Fibroblast of skin of abdomen (primary cell): ENCODE data around the gene SPAG5.

Source experiments
- DNase-seq: peaks from one replicate; pipeline ENCODE4 v3.0.0-alpha.2; 2013

SPAG5 gene

GRCh38 chr17:28571361-28572122, 27.3 kb downstream of the SPAG5 start, which contains the start of gene PIGS:
PIGS (minus strand) TSS chr17:28571524; CDS start chr17:28571496, 28 bp downstream.
- DNase-seq, result peak; percentile 87

DNA sequence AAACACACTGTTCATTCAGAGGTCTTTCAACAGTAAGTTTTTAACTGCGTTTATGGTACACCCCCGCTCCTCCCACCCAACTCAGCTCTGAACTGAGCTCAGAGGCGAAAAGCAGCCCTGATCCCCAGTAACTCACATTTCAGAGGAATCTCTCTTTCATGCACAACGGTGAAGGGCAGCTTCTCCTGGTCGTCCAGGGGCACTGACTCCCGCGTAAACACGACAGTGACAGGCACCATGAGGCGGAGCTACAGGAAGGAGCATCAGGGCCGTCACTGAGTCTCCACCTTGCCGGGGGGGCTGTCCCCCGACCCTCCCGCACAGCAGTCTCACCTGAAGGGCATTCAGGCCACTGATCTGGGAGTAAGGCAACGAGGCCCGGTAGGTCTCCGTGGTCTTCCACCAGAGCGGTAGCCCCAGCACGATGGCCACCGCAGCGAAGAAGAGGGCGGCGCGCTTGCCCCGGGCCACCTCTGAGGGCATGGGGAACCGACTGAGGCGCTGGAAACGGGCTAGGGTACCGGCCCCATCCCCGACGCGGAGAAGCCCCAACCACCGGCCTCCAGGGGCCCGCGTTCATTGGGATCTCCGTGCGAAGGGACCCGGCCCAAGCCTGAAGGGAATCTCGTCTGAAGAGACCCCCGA, 28.0 kb downstream of the SPAG5 start:
- no peak for DNase-seq

GRCh38 chr17:28569446-28569845, 29.4 kb downstream of the SPAG5 start:
- DNase-seq, result no peak

- DNase-seq, result no peak
These were observed 31.2 kb downstream of the SPAG5 start for GRCh38 chr17:28567604-28568003.

DNA sequence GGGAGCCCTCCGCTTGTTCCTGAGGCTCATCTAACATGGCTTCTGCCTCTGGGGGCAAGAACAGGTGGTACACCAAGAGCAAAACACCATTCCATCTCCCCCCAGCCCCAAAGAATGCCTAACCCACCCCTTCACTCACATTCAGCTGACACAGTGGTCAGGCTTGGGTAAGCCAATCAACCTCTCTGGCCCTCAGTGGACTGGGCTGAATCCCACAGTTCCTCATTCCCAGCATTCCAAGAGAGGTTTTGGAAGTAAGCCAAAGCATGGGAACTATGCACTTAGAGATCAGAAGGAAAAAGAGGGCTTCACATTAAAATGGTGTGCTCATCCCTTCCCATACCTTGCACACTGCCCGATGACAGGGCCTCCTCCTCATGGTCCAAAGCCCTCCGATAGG, 35.4 kb downstream of the SPAG5 start:
- DNase-seq, result peak; percentile 77

DNA sequence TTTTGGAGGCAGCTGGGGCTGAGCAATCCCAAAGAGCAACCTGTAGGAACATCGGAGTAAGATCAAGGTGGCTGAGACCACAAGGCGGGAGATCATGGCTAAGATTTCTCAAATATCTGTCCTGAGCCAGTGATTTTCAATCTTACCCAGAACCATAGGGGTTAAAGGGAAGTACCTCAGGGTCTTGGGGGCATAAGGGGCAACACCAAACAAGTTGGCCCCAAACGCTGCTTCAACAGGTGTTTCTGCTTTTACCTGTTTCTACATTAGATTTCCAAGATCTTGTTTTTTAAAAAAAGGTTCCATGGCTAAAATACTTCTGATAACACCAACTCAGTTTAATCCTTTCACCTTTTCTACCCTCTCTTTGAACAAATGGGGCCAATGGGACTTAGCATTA, 43.8 kb downstream of the SPAG5 start:
- no peak for DNase-seq

DNA sequence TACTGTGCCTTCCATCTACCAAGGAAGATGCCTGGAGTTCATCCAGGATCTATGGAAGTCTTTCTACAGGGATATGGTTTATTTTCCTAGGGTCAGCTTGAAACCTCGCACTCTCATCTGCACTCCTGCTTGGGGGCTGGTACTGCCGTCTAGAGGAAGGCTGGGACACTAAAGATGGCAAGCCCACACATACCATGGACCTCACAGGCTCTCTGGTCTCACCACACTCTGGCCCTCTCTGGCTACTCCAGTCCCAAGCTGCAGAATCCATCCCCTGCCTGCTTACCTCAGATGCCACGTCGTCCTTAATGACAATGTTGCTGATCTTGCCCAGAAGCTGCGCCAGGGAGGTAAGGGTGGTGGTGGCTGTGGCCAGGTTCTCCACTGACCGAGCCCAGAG, 44.3 kb downstream of the SPAG5 start:
- no peak for DNase-seq

DNA sequence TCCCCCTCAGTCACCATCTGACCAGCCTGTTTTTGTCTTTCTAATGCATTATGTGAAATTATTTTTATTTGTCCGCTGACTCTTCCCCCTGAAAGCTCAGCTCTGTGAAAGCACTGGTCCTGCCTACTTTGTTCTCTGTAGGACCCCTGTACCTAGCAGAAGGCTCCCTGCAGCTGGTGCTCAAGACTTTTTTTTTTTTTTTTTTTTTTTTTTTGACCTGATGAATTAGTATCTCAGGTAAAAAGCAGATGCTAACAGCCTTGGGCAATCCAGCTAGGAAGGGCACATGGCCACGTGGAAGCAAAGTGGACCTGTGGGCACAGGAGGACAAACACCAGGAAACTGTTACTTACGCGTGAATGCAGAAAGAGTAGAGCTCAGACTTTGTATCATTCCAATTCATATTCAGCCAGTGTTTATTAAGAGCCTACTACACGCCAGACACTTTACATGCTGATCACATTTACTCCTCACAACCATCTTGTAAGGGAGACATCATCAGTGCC, 45.8 kb downstream of the SPAG5 start:
- no peak for DNase-seq

DNA sequence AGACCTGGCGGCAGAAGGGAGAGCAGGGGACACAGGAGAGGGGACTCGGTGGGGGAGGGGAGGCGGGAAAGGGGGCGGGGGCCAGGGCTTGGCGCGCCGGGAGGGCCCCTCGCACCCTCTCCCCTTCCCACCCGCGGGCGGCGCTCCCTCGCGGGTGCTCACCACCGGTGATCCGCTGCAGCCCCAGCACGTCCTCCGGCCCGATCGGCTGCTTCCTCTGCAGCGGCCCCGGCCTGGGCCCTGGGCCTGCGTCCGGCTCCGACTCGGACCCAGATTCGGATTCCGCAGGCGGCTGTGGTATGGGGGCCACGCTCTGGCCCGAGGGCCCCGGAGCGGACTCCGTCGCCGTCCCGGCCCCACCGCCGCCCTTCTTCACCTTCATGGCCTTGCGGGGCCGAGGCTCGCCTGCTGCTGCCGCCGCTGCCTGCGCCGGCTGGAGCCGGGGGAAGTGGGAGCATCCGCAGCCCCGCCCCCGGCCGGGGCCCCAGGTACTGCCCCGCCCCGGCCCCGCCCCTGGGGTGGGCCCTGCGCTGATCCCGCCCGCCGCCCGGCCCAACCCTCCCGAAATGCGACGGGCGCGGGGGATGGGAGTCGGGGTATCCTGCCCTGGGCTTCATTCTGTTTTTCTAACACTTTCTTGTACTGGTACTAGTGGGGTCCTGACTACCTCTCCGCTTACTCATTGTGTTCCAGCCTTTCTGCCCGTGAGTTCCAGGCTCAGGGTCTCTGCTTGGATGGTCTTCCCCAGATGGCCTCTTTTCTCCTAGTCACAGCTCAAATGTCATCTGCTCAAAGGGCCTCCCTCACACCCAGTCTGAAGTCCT, 46.4 kb downstream of the SPAG5 start, which contains the start of gene UNC119:
UNC119 (minus strand) TSS at position 449 of the 824 bp plus-strand sequence; CDS start at position 382, 67 bp downstream.
- peak; percentile 71 for DNase-seq

DNA sequence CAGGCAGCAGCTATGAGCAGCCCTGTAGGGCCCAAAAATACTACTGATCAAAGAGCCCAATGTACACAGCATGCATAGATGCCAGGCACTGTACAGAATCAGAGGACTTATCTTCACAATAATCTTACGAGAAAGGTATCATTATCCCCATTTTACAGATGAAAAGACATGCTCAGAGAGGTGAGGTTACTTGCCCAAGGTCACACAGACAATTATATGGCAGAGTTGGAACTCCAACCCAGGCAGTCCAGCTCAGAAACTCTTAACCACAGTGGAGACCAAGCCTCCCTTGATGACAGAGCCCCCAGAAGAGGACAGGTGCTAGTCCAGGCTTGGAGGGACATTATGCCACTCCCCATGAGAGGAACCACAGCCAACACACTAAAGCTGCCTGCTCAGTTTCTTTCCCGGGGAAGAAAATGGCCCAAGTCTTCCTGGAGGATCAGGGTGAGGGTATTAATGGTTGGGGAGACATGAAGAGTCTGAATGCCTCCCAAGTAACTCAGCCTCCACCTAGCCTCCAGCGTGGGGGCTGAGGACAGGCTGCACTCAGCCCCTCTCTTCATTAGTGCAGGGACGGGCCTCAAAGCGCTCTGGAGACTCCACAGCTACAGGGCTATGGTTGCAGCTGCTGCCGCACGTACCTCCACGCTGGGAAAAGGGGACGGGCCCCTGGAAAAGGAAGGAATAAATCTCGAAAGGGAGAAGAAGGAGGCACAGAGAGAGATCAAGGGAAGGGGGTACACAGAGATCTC, 47.2 kb downstream of the SPAG5 start:
- peak; percentile 13 for DNase-seq

- DNase-seq, result no peak
These were observed 48.0 kb downstream of the SPAG5 start for GRCh38 chr17:28550858-28551257.

GRCh38 chr17:28549236-28550132, 49.3 kb downstream of the SPAG5 start:
- no peak for DNase-seq

DNA sequence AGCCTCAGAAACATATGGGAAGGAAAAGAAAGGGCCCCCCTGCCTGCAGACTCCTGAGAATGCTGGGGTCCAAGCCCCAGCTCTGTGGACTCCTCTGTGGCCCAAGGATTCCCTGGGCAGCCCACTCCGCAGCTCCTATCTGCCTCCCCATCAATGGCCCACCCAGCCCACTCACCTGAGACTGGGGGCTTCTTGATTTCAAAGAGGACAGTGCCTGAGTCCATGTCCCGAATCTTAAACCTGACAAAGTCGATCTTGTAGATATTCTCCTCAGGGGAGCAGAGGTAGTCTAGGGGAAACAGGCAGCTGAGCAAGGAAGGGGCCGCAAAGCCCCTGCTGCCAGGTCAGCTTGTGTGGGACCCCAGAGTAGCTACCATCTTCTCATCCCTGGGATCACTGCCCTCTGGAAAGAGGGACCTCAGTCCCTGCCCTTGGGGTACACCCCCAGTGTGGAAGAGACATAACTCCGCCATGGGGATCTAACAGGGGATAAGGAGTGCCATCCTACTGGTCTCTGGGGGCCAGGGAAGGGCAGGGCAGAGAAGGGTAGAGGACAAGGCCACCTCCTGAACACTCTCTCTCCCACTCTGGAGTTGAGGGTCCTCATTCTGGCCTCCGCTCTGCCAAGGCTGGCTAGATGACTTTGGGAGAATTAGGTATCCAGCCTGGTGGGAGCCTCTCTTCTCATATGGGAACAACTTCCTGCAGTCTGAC, 50.3 kb downstream of the SPAG5 start:
- DNase-seq, result no peak

- peak; percentile 50 for DNase-seq
These were observed 51.0 kb downstream of the SPAG5 start for GRCh38 chr17:28547623-28548416.

DNA sequence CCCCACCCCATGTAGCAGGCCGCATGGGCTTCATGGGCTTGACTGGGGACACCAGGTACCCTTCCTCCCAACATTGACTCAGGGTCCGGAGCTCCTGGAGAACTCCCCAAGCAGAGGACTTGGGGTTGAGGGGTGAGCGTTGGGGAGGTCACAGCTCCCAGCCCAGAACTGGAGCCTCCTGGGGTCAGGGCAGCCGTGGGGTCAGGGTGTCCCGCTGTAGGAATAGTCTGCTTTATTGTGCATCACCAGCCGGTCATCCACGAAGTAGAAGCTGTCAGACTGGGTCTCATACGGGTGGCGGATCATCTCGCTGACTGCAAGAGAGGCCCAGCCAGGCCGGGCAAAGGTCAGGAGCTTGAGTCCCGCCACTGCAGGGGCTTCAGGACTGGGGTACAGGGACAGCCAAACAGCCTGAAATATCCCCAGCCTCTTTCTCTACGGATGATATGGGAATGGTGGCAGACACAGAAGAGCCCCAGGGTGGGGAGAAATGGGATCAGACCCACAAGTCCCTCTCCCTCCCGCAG, 51.7 kb downstream of the SPAG5 start:
- no peak for DNase-seq

DNA sequence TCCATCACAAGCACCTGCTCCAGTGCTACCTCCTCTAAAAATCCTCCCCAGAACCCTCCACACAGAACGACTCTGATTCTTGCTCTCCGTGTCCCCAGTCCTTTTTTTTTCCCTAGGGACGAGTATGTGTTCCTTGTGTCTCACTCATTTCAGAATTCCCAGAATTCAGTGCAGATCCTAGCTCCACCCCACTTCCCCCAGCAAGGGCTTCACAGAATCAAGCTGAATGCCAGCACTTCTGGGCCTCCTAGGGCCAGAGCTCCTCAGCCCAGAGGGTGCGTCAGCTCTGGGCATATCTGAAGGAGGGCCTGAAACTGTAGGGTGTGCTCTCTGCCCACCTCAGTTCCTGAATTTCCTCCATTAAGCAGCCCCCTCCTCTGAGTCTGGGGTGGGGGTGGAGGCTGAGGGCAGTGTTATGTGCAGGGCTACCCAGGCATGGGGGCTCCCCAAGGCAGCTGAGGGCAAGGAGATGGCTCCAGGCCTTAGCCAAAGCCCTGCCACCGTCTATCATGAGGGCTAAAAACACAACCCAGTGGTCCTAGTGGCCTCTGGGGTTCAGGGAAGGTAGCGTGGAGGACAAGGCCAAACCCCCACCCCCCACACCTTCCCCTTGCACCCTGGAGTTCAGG, 52.9 kb downstream of the SPAG5 start:
- no peak for DNase-seq

DNA sequence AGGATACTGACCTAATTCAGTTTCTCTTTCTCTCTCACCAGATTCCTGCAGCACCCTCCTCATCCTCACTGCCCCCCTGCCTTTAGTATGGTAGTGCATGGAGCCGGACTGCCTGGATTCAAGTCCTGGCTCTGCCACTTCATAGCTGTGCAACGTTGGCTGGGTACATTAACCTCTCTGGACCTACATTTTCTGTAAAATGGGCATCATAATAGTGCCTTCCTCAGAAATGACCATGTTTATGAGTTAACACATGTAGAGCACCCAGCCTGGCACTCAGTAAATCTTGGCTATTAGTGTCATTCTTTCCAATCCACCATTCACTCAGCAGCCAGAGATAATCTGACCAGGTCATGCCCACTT, 53.7 kb downstream of the SPAG5 start:
- no peak for DNase-seq

GRCh38 chr17:28544402-28545140, 54.3 kb downstream of the SPAG5 start:
- no peak for DNase-seq
